GM19193 (cell line): ENCODE data around the gene ZNF615.
A peak's percentile ranks its signal among the peaks of the same experiment; 100 is the strongest.

ENCODE experiments used
- POLR2A ChIP-seq: IDR thresholded peaks from 4 replicates; pipeline ENCODE4 v1.6.1; 2011; ENCODE audit not compliant: insufficient read depth, insufficient read length; ENCODE audit errors: extremely low read depth

ZNF615 gene

DNA sequence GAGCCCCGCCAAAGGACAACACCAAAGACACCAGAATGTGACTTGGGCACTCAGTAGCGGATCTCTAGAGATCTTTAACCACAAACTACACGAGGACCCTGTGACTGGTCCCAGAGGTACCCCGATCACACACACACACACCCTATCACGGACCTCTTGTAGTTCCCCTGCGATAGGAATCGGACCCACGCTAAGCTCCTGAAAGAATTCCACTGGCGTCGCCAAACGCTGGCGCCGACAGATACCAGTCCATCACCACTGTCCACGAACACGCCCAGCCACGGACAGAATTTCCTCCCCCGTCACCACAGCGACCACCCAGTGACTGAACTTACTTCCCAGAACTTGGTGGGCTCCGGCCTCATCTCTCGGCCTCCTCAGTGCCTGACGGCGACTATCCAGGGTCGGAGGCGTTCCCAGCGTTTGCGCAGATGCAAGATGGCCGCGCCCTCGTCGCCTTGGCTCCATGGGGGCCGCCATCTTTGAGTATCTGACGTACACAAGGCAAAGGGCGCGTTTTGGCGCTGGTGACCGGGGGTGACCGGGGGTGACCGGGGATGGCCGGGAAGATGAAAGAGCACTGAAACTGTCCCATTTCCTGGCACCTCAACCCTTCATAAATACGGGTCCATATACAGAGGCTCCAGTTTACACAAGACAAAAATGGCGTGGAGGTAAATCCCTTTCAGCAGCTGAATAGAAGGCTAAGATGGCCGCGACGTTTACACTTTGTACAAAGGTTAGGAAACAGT, at the start of gene ZNF615:
TSS of gene ZNF615 (minus strand) at position 406 of the 752 bp plus-strand sequence. CDS start 4,500 bp downstream, outside the sequence.
- TF ChIP-seq POLR2A, result peak; percentile 60

DNA sequence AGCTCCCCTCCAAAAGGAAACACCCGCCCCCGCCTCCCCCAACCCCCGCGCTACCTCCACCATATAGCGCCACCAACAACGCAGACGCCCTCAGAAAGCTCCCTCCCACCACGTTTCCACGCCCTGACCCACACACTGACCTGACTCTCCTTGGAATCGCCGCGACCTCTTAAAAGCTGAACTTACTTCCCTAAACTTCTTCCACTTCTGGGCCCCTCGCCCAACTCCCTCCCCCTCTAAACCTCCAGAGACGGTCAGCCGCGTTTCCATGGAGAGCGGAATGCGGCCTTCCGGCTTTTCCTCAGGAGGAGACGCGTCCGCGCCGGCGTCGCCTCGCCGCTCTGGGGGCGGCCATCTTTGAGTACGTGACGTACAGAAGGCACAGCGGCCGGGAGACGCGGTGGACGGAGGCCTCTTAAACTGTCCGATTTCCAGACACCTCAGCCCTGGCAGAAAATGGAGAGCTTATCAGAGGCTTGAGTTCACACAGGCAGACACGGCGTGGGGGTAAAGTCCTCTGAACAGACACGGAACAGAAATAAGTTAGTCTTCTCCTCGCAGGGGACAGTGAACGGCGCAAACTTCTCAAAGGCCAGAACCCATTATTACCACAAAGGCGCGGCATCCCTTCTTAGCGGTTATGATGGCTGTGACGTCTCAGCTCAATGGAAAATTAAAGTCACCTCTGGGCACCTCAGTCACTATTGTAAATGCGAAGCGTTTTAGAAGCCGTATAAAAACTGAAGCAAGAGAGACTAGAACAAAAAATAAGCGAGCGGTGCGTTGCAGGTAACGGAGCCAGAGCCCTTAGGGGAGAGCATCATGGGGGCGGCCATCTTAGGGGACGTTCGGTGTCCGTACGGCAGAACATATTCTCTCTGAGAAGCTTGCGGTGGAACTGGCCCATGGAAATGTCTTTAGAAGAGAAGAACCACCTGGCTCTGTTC, 40.8 kb upstream of the ZNF615 start, which contains the start of gene ZNF432:
TSS of gene ZNF432 (minus strand) at position 284 of the 947 bp plus-strand sequence. CDS start 1,970 bp downstream, outside the sequence.
- peak; percentile 63 for TF ChIP-seq POLR2A

DNA sequence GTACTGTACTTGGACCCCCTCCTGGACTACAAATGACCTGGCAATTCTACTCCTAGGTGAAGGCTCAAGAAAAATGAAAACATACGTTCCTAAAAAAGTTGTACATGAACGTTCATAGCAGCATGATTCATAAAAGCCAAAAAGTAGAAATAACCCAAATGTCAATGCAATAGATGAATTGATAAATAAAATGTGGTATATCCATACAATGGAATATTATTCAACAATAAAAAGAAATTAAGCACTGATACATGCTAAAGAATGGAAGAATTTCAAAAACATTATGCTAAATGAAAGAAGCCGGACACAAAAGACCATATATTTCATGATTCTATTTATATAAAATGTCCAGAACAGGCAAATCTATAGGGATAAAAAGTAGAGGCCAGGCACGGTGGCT, 31.2 kb upstream of the ZNF615 start:
- no peak for TF ChIP-seq POLR2A

DNA sequence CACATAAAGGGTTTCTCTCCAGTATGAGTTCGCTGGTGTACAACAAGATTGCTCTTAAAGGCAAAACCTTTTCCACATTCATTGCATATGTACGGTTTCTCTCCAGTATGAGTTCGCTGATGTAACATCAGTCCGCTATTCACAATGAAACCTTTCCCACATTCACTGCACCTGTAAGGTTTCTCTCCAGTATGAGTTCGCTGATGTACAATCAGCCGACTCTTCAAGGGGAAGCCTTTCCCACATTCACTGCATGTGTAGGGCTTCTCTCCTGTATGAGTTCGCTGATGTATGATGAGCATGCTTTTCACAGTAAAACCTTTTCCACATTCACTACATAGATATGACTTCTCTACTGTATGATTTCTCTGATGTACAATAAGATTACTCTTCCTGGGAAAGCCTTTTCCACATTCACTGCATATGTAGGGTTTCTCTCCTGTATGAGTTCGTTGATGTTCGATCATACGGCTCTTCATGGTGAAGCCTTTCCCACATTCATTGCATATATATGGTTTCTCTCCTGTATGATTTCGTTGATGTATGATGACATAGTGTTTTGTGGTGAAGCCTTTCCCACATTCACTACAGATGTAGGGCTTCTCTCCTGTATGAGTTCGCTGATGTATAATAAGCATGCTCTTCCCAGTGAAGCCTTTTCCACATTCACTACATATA, 26.2 kb upstream of the ZNF615 start:
- no peak for TF ChIP-seq POLR2A

DNA sequence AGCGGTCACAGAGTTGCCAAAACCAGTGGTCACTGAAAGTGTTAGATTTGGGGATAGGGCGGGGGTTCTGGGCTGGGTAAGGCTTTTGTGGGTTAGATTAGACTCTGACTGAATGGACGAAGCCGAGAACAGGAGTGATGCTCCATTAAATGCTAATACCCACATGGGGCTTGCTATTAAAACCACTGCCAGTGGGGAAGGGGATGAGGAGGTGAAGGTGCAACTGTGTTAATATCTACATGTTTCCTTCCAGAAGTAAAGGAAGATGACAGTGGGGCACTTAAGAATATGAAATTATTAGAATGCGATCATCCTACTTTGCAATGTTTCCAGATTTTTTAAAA, 20.7 kb upstream of the ZNF615 start:
- no peak for TF ChIP-seq POLR2A

DNA sequence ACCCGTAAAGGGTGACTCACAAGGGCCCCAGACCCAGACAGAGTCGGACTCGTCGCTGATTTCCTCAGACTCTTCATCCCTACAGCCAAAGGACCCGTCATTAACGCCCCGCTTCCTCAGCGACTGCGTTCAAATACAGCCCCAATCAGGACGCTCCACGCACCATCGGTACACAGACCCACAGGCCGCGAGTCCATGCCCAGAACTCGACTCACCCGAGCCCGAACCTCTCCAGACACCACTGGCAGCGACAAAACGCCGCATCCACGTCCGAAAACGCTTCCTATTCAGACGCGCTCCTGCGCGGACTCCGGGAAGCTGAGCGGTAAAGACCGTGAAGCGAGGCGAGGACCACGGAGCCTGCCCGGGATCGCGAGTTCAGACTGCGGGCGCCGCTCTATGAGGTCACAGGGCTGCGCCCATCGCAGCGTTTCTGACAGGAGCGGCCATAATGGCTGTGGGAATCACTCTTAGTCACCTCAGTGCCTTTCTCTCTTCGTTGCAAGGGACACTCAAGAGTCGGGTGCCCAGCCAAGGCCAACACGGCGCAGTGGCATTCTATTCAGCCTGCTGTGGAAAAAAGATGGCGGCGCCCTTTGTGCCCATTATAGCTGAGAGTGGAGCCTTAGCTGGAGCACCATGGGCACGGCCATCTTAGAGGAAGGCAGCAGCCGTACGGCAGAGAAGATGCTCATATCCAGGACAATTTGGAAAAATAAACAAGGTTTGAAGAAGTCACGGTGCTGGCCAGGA, 20.2 kb upstream of the ZNF615 start, which contains the start of gene ZNF614:
TSS of gene ZNF614 (minus strand) at position 353 of the 753 bp plus-strand sequence. CDS start 2,634 bp downstream, outside the sequence.
- peak; percentile 96 for TF ChIP-seq POLR2A

DNA sequence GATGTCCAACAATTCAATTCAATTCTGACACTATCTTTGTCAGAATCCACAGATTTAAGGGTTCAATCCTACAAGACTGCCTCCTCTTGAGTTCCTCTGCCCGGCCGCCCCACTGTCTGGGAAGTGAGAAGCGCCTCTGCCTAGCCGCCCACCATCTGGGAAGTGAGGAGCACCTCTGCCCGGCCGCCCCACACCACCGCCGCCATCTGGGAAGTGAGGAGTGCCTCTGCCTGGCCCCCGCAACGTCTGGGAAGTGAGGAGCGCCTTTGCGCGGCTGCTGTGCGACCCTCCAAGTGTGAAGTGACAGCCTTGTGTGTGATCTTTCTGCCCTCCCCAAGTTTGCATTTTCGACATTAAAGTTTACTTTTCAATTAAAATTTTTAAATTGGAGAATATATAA, 14.2 kb upstream of the ZNF615 start:
- no peak for TF ChIP-seq POLR2A

DNA sequence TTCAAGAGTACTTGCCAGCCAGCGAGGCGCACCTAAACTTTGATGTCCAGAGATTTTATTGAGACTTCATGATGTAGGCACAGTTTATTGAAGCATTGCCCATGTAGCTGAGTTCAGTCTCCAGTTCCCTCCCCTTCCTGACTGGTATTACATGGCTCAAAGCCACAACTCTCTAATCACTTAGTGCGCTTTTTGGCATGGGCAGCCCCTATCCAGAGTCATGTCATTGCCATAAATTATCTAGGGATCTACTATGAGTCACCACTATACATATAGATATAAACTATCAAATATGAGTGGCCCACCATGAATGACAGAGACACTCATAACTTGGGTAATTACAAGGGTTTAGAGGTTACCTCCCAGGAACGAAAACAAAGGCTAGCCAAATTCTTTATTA, 12.5 kb upstream of the ZNF615 start:
- no peak for TF ChIP-seq POLR2A

DNA sequence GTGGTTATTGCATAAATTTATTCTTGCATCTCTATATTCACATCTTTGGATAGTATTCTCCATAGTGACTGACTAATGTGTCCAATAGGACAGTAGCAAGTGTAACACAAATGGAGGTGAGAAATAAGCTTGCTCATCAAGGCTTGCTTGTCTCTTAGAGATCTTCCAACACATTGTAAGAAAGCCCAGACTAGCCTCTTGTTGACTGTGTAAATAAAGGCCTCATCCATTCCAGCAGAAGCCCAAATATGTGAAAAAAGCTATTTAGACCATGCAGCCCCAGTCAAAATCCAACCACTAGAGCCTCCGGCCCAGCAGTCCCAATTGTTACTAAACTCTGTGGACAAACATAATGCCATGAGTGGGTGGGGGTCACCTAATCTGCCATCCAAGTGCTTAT, 2.7 kb upstream of the ZNF615 start:
- TF ChIP-seq POLR2A, result no peak

DNA sequence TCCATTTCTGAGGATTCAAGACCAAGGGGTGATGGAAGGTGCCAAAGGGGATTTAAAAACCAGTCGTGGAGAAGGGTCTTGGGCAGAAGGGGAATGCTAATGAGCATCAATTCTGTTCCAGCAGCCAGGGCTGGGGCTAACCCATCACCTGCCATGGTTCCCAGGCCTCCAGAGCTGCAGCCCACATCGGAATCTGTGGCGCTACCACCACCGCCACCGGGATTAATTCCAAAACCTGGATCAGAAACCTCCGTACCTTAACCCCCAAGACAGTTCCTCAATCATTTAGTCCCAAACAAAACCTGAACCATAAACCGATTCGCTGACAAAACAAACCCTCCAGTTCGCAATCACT, 583 bp downstream of the ZNF615 start:
- no peak for TF ChIP-seq POLR2A

DNA sequence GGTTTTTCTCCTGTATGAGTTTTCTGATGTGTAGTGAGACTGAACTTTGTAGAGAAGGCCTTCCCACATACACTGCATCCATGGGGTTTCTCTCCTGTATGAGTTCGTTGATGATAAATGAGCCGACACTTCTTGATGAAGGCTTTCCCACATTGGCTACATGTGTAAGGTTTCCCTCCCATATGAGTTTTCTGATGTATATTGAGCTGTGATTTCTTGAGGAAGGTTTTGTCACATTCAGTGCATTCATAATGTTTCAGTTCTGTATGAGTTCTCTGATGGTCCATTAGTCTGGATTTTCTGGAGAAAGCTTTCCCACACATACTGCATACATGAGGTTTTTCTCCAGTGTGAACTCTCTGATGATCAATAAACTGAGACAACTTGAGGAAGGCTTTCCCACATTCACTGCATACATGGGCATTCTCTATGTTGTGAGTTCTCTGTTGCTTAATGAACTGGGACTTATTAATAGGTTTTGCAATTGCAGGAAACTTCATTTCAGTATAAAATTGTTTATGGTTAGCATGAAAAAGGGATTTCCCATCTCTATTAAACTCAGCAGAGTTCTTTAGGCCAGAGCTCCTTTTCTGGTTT, 13.9 kb downstream of the ZNF615 start:
- TF ChIP-seq POLR2A, result no peak

DNA sequence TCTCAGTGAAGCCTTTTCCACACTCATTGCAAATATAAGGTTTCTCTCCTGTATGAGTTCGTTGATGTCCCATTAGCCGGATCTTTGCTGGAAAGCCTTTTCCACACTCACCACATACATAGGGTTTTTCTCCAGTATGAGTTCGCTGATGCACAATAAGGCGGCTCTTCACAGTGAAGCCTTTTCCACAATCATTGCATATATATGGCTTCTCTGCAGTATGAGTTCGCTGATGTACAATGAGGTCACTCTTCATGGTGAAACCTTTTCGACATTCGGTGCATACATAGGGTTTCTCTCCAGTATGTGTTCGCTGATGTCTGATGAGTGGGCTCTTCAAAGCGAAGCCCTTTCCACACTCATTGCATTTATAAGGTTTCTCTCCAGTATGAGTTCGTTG, 14.6 kb downstream of the ZNF615 start:
- no peak for TF ChIP-seq POLR2A

DNA sequence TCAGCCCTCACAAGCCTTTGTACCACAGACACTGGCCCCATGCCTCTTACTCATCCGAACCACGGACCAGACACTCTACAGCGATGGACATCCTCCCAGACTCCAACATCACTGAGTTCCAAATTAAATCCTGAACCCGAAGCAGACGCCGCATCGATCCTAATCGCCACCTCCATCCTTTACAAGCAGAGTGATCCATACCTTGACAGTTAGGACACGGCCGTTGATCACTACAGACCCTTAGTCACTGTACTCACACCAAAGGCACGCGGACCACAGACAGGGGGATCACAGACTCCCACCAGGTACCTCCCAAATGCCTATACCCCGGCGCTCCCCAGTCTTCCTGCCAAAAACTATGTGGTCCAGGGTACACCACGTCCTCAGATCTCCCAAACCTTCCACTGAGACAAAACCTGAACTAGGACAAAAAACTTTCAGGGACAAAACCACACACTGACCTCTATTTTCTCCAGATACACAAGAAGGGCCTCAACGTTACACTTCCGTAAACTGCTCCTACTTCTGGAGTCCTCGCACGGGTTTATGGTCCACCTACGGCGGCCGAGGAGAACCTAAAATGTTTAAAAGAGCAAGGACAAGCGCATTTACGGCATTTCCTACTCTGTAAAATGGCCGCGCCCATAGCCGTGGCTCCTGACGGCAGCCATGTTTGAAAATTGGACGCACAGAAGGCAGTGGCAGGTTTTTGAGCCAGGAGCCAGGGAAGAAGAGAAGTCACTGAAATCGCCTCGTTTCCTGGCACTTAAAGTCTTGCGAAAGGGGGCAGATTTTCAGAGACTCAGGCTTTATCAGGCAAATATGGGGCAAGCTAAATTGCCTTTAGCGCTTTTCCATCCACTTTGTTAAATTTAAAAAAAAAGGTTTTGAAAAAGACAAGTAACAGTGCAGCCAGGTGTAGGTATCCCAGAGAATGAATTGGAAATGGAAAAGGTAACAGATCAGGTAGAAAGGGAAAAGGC, 21.4 kb downstream of the ZNF615 start, which contains the start of gene ZNF350:
TSS of gene ZNF350 (minus strand) at position 532 of the 983 bp plus-strand sequence. CDS start 12,480 bp downstream, outside the sequence.
- no peak for TF ChIP-seq POLR2A

DNA sequence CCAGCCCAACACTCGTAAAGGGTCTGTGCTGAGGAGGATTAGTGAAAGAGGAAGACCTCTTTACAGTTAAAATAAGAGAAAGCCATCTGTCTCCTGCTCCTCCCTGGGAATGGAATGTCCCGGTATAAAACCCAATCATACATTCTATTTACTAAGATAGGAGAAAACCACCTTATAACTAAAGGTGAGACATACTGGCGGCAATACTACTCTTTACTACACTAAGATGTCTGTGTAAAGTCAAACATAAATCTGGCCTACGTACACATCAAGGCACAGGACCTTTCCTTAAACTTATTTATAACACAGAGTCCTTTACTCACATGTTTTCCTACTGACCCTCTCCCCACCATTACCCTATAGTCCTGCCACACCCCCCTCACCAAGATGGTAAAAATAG, 24.6 kb downstream of the ZNF615 start:
- no peak for TF ChIP-seq POLR2A
